Right lobe of liver (tissue), 6 donors: ENCODE results near the gene RNF138. TPM values are rescaled to one million over a fixed set of nuclear protein-coding genes. Genes with fewer than 3 reads are reported as not detected.

Experiments
- ATAC-seq, 4 donors: fragments of 200-7000 bp; cut with Tn5 transposase; one replicate each; pipeline ENCODE4 v1.9.1; 2020; ENCODE audit warnings: mild to moderate bottlenecking in 4 of 4, moderate library complexity in 4 of 4
- DNase-seq, 3 donors: peaks; one replicate each; pipeline ENCODE4 v3.0.0-alpha.2; 2020
- H3K27ac ChIP-seq, 3 donors: fragments of 200-600 bp; one replicate each; pipeline ENCODE4 v1.8.0; 2022
- H3K27me3 ChIP-seq, 2 donors: fragments of 200-600 bp; one replicate each; pipeline ENCODE4 v1.8.0; 2022
- H3K36me3 ChIP-seq, 4 donors: fragments of 200-600 bp; sonication (generic) in 1 of 4; one replicate each; pipeline versions ENCODE4 v1.5.1 to v1.8.0; 2017 to 2022; ENCODE audit warnings: control low read depth in 1 of 4
- H3K4me1 ChIP-seq, 4 donors: fragments of 200-600 bp; sonication (generic) in 1 of 4; one replicate each; pipeline versions ENCODE4 v1.5.1 to v1.8.0; 2017 to 2022; ENCODE audit warnings: control low read depth in 1 of 4
- H3K4me3 ChIP-seq, 3 donors: fragments of 200-600 bp; one replicate each; pipeline ENCODE4 v1.8.0; 2022
- H3K9me3 ChIP-seq, 4 donors: fragments of 200-600 bp; sonication (generic) in 1 of 4; one replicate each; pipeline versions ENCODE4 v1.5.1 to v1.8.0; 2017 to 2022; ENCODE audit warnings: control low read depth in 1 of 4
- POLR2A ChIP-seq: fragments of 450-650 bp; IDR thresholded peaks from one replicate; pipeline ENCODE4 v1.6.1; 2017; ENCODE audit warnings: antibody characterized with exemption, mild to moderate bottlenecking
- WGBS: methylation state at CpG from one replicate; pipeline ENCODE4 v1.1.6; 2018; ENCODE audit warnings: low coverage, low lambda C conversion rate; ENCODE audit not compliant: insufficient coverage; ENCODE audit errors: missing lambda C conversion rate; 5-methylcytosine and 5-hydroxymethylcytosine counted together
- intact Hi-C, 2 donors: fragments of 100-400 bp; cut with DNase I; formaldehyde crosslinking; loops; one replicate each; pipeline versions ENCODE4 v1.11.2 to v1.14.1; 2022
- total RNA-seq, 6 experiments: library from RNA; depleted of rRNA in 2 of 6; stranded (reverse); fragments of >200 nt in 2 of 6; fragmentation: NEBNext Ultra II Directional in 3 of 6; extraction: Animal tissue kit (Norgen Biotek cat#: 25700) in 3 of 6; gene quantifications; one replicate each; pipeline versions ENCODE4 v1.1.0 to v1.2.4, GENCODE V29; 2016 to 2023
- TF ChIP-seq, protein P1 (sequence below), 4 donors: fragments of 200-600 bp in 3 of 4; fragments of 450-650 bp in 1 of 4; IDR thresholded peaks; one replicate each; pipeline versions ENCODE4 v1.5.1 to v1.8.0; 2016 to 2022; ENCODE audit warnings: antibody characterized with exemption in 4 of 4, mild to moderate bottlenecking in 2 of 4
- donor health status: DM: no; HTN: yes; CAD: no.
- donor health status: DM: no; HTN: no; CAD: no.
- donor health status: DM: no; HTN: no; CAD: no.
- donor health status: DM: no; HTN: yes; CAD: no.
- donor health status: DM: no; HTN: yes; CAD: no.

The RNF138 gene
- total RNA-seq, 6 experiments from 2014 or later = 9.3 to 17.5 (median 12.7) TPM

DNA sequence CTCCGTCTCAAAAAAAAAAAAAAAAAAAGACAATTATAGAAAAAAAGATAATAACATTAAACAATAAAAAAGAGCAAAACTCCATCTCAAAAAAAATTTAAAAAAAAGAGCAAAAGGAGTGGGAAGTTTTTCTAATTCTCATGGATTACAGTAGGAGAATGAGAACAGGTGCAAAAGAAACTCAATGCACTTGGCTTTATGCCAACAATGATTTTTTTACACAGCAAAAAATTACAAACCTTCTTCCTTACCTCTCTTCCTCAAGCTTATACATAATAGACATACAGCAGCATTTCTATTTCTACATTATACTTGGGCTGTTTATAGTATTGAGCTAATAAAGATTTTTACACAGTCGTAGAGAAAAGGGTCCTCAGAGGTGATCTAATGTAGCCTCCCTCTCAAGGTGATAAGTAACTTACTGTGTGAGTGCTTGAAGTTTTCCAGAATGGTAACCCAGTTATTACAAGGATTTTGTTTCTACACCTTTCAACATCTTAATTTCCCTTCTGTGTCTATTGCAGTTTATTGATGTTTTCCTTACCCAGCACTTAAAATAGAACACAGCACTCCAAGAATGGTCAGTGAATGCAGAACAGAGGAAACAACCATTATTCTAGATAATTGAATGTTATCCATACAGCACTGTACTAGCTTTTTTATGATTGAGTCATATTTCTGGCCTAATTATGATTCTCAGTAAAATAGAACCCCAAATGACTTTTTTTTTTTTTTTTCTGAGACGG is 34.9 kb upstream of the RNF138 start:
- H3K36me3 ChIP-seq = no peaks in the 10 kb centered on the region
- no peak overlapping the region for H3K4me3 ChIP-seq
- TF ChIP-seq, protein P1, sequence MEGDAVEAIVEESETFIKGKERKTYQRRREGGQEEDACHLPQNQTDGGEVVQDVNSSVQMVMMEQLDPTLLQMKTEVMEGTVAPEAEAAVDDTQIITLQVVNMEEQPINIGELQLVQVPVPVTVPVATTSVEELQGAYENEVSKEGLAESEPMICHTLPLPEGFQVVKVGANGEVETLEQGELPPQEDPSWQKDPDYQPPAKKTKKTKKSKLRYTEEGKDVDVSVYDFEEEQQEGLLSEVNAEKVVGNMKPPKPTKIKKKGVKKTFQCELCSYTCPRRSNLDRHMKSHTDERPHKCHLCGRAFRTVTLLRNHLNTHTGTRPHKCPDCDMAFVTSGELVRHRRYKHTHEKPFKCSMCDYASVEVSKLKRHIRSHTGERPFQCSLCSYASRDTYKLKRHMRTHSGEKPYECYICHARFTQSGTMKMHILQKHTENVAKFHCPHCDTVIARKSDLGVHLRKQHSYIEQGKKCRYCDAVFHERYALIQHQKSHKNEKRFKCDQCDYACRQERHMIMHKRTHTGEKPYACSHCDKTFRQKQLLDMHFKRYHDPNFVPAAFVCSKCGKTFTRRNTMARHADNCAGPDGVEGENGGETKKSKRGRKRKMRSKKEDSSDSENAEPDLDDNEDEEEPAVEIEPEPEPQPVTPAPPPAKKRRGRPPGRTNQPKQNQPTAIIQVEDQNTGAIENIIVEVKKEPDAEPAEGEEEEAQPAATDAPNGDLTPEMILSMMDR (IDR thresholded peaks at IDR 0.05) = no peak
- no peak for TF ChIP-seq POLR2A
- WGBS = 64% methylated on average over 3 of the region's 3 CpGs
- DNase-seq = no peak
- H3K4me1 ChIP-seq = peaks cover 0 to 6% (median 0%) of the 10 kb centered on the region in 4 donors
- H3K27ac ChIP-seq = no peak overlapping the region
- H3K27me3 ChIP-seq = no peaks in the 10 kb centered on the region
- no peak for ATAC-seq
- intact Hi-C loops = no loop called here
- H3K9me3 ChIP-seq = no peaks in the 10 kb centered on the region

DNA sequence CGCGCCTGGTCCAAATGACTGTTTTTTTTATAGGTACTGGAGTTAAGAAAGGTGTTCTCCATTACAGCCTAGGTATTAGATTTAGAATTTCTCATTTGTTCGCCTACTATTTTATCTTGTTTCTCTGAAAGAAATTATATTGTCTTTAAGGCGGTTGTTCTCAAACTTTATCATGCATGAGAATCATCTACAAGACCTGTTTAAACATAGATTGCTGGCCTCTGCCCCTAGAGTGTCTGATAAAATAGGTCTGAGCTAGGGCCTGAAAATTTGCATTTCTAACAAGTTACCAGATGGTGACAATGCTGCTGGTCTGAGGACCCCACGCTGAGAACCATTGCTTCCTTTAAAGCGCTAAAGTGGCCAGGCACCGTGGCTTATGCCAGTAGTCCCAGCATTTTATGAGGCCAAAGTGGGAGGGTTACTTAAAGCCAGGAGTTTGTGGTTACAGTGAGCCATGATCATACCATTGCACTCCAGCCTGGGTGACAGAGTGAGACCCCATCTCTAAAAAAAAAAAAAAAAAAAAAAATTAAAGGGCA is 34.0 kb upstream of the RNF138 start:
- ATAC-seq (no peak), DNase-seq (no peak)
- no peak for TF ChIP-seq POLR2A
- TF ChIP-seq, protein P1 (IDR thresholded peaks at IDR 0.05) = no peak
- no peak overlapping the region for H3K27ac ChIP-seq
- no peak overlapping the region for H3K4me3 ChIP-seq
- intact Hi-C loops = no loop called here
- H3K9me3 ChIP-seq = no peaks in the 10 kb centered on the region
- 88% methylated on average over 7 of the region's 7 CpGs for WGBS
- peaks cover 0 to 6% (median 0%) of the 10 kb centered on the region in 4 donors for H3K4me1 ChIP-seq
- no peaks in the 10 kb centered on the region for H3K36me3 ChIP-seq
- no peaks in the 10 kb centered on the region for H3K27me3 ChIP-seq

DNA sequence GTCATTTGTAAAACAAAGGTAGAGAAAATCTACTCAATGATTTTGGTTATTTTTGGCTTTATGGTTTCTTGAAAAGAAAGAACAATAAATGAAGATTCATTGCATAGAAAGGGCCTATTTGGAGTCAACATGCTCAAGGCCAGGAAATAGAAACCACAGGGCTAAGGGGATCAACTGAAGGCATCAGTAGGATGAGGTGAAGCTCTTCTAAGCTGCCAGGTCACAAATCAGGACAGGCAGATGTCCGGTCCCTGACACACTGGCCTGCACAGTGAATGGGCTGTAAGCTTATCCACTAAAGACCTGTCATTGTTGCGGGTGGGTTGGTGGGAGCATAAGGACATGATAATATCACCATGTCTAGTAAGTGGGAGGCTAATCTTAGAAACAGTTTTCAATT is 31.6 kb upstream of the RNF138 start:
- WGBS = no CpG with 5 or more reads among the region's 2 CpGs
- H3K9me3 ChIP-seq = no peaks in the 10 kb centered on the region
- TF ChIP-seq, protein P1 (IDR thresholded peaks at IDR 0.05) = no peak
- no peak for TF ChIP-seq POLR2A
- no peak overlapping the region for H3K4me3 ChIP-seq
- H3K36me3 ChIP-seq = no peaks in the 10 kb centered on the region
- no peak for ATAC-seq
- intact Hi-C loops = no loop called here
- DNase-seq = no peak
- H3K4me1 ChIP-seq = peaks cover 0 to 6% (median 0%) of the 10 kb centered on the region in 4 donors
- no peaks in the 10 kb centered on the region for H3K27me3 ChIP-seq
- H3K27ac ChIP-seq = no peak overlapping the region

DNA sequence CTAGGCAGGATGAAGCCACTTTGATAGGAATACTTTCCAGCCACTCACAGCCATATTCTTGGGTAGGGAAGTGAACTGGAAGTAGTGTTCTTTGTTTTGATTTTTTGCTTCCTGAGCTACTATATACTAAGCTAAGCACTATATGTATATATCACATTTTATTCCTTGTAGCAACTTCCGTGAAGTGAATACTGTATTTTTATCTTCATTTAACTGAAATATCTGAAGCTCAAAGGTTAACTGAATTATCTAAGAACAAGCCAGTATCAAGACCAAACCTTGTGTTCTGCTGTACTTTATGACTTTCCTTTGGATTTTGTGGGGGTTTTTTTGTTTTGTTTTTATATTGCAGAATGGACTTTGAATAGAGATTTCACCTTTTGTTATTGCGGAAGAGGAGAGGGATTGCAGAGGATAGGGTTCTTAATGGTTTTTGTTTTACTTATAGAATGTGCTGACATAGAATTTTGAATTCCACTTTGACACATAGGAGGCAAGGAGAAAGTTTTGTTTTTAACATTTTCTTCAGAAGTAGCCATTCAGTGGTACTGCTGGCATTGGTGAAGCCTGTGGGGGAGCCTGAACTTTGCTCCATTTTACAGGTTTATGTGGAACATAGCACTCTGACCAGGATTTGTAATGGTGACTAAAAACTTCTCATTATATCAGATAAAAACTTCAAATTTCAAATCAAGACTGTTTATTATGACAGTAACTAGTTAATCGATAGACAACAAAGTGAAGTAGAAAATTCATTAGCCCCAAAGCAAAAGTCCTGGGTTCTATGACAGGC is 24.1 kb upstream of the RNF138 start:
- H3K4me3 ChIP-seq = no peak overlapping the region
- H3K27me3 ChIP-seq = no peaks in the 10 kb centered on the region
- ATAC-seq = peak; percentile 40 to 74 (median 54)
- intact Hi-C loops = no loop called here
- no peaks in the 10 kb centered on the region for H3K9me3 ChIP-seq
- H3K36me3 ChIP-seq = peaks cover 0 to 5% (median 0%) of the 10 kb centered on the region in 4 donors
- H3K4me1 ChIP-seq = peaks cover 0 to 8% (median 3%) of the 10 kb centered on the region in 4 donors
- peak overlapping the region in 1 of 3 donors; percentile 5 for H3K27ac ChIP-seq
- 50% methylated on average over 3 of the region's 3 CpGs for WGBS
- TF ChIP-seq, protein P1 (IDR thresholded peaks at IDR 0.05) = no peak
- no peak for TF ChIP-seq POLR2A
- DNase-seq = no peak
